Transverse colon (tissue), 3 donors: ENCODE results near the gene OR6C70.
"Not testable (repeated sequence)": the region's sequence is repeated elsewhere in the genome, so short reads cannot be mapped to it uniquely, and the experiment has no call there.

Experiments
- CTCF ChIP-seq, 5 experiments: fragments of 200-600 bp in 3 of 5; fragments of 450-650 bp in 2 of 5; sonication (generic) in 3 of 5; IDR thresholded peaks; 1 replicate in 2 of 5; 2 replicates in 3 of 5; pipeline ENCODE4 v1.5.1; 2016 to 2017; ENCODE audit warnings: antibody characterized with exemption in 5 of 5, inconsistent platforms in 3 of 5, mild to moderate bottlenecking in 2 of 5, moderate library complexity in 1 of 5
- POLR2A ChIP-seq: fragments of 450-650 bp; IDR thresholded peaks from one replicate; pipeline ENCODE4 v1.6.1; 2016; ENCODE audit warnings: antibody characterized with exemption, mild to moderate bottlenecking, moderate library complexity

GRCh38 chr12:55464926-55465325 lies 5.0 kb downstream of the OR6C70 start:
- TF ChIP-seq CTCF (IDR thresholded peaks at IDR 0.05); POLR2A: not testable (repeated sequence)
